ENCODE data around the gene RYR3. TPM values are rescaled to one million over a fixed set of nuclear protein-coding genes. Genes with fewer than 3 reads are reported as not detected.

Gene RYR3
- total RNA-seq, 2 experiments from 2014 or later = 0.06 to 0.32 TPM

GRCh38 chr15:33277689-33278088, 33.1 kb upstream of the RYR3 start:
- BruUV-seq (replicated peaks) = no TSS peak
- TF ChIP-seq EZH2phosphoT487 (IDR thresholded peaks at IDR 0.05; ENCODE audit: borderline replicate concordance, low read depth, low read length) (no peak), CTCF (conservative IDR thresholded peaks at IDR 0.05; ENCODE audit: low read length) (no peak)
- Histone ChIP-seq H3K9me2 (ENCODE audit: insufficient read depth, low read length) (no peaks in the 10 kb centered on the region), H3K4me3 (ENCODE audit: low read depth, low read length, poor library complexity, severe bottlenecking) (no peak overlapping the region), H3K4me1 (ENCODE audit: insufficient read depth, low read length, poor library complexity, severe bottlenecking) (peaks cover 12% of the 10 kb centered on the region), H3K79me2 (ENCODE audit: insufficient read depth, low read depth, low read length) (no peaks in the 10 kb centered on the region), H3K4me2 (ENCODE audit: low read length) (no peak overlapping the region), H3K9me3 (ENCODE audit: low read length) (no peaks in the 10 kb centered on the region), H4K20me1 (ENCODE audit: insufficient read depth, low read length) (no peaks in the 10 kb centered on the region), H2AFZ (ENCODE audit: low read length) (no peak overlapping the region), H3K36me3 (ENCODE audit: insufficient read depth, low read length) (no peaks in the 10 kb centered on the region), H3K27ac (ENCODE audit: low read depth, low read length, poor library complexity, severe bottlenecking) (no peak overlapping the region)
- ChIA-PET POLR2A (interaction anchor here (0.6 to 3.0 kb wide), 3 partner anchors 9 to 664 kb away, joined by 3 to 9 read pairs (median 3); no protein-coding TSS in a partner anchor), CTCF (ENCODE audit: unreplicated experiment) (no interaction called here)
- no peak for DNase-seq (ENCODE audit: low spot score)
- intact Hi-C loops (cut with micrococcal nuclease; ENCODE audit: unreplicated experiment) = no loop called here

- H3K4me1 ChIP-seq (ENCODE audit: insufficient read depth, low read length, poor library complexity, severe bottlenecking) = peaks cover 12% of the 10 kb centered on the region
- H3K9me2 ChIP-seq (ENCODE audit: insufficient read depth, low read length) = no peaks in the 10 kb centered on the region
- no peak overlapping the region for H3K27ac ChIP-seq (ENCODE audit: low read depth, low read length, poor library complexity, severe bottlenecking)
- POLR2A ChIA-PET = interaction anchor here (0.9 to 3.0 kb wide), 4 partner anchors 10 to 165 kb away, joined by 3 to 9 read pairs (median 3); no protein-coding TSS in a partner anchor
- no peaks in the 10 kb centered on the region for H4K20me1 ChIP-seq (ENCODE audit: insufficient read depth, low read length)
- no peak overlapping the region for H3K4me2 ChIP-seq (ENCODE audit: low read length)
- no peaks in the 10 kb centered on the region for H3K79me2 ChIP-seq (ENCODE audit: insufficient read depth, low read depth, low read length)
- no peak overlapping the region for H3K4me3 ChIP-seq (ENCODE audit: low read depth, low read length, poor library complexity, severe bottlenecking)
- no peak for DNase-seq (ENCODE audit: low spot score)
- BruUV-seq (replicated peaks) = no TSS peak
- H3K36me3 ChIP-seq (ENCODE audit: insufficient read depth, low read length) = no peaks in the 10 kb centered on the region
- TF ChIP-seq CTCF (conservative IDR thresholded peaks at IDR 0.05; ENCODE audit: low read length) (no peak), EZH2phosphoT487 (IDR thresholded peaks at IDR 0.05; ENCODE audit: borderline replicate concordance, low read depth, low read length) (no peak)
- H3K9me3 ChIP-seq (ENCODE audit: low read length) = no peaks in the 10 kb centered on the region
- CTCF ChIA-PET (ENCODE audit: unreplicated experiment) = no interaction called here
- intact Hi-C loops (cut with micrococcal nuclease; ENCODE audit: unreplicated experiment) = no loop called here
- no peak overlapping the region for H2AFZ ChIP-seq (ENCODE audit: low read length)
Measured at GRCh38 chr15:33278816-33279612, 31.8 kb upstream of the RYR3 start.

GRCh38 chr15:33279613-33280205, 31.1 kb upstream of the RYR3 start:
- DNase-seq (ENCODE audit: low spot score) = no peak
- no peaks in the 10 kb centered on the region for H4K20me1 ChIP-seq (ENCODE audit: insufficient read depth, low read length)
- no peak overlapping the region for H3K4me3 ChIP-seq (ENCODE audit: low read depth, low read length, poor library complexity, severe bottlenecking)
- H3K9me2 ChIP-seq (ENCODE audit: insufficient read depth, low read length) = no peaks in the 10 kb centered on the region
- ChIA-PET CTCF (ENCODE audit: unreplicated experiment) (no interaction called here), POLR2A (interaction anchor here (0.7 to 3.0 kb wide), 2 partner anchors 11 to 61 kb away, joined by 3 to 9 read pairs; no protein-coding TSS in a partner anchor)
- intact Hi-C loops (cut with micrococcal nuclease; ENCODE audit: unreplicated experiment) = no loop called here
- H3K27ac ChIP-seq (ENCODE audit: low read depth, low read length, poor library complexity, severe bottlenecking) = no peak overlapping the region
- no peaks in the 10 kb centered on the region for H3K36me3 ChIP-seq (ENCODE audit: insufficient read depth, low read length)
- H3K4me2 ChIP-seq (ENCODE audit: low read length) = no peak overlapping the region
- BruUV-seq (replicated peaks) = no TSS peak
- no peak overlapping the region for H2AFZ ChIP-seq (ENCODE audit: low read length)
- H3K79me2 ChIP-seq (ENCODE audit: insufficient read depth, low read depth, low read length) = no peaks in the 10 kb centered on the region
- H3K9me3 ChIP-seq (ENCODE audit: low read length) = no peaks in the 10 kb centered on the region
- no peak for TF ChIP-seq EZH2phosphoT487 (IDR thresholded peaks at IDR 0.05; ENCODE audit: borderline replicate concordance, low read depth, low read length)
- no peak for TF ChIP-seq CTCF (conservative IDR thresholded peaks at IDR 0.05; ENCODE audit: low read length)
- peaks cover 12% of the 10 kb centered on the region for H3K4me1 ChIP-seq (ENCODE audit: insufficient read depth, low read length, poor library complexity, severe bottlenecking)

Measured in OCI-LY7 (cell line).